Nephron progenitor cell (in vitro differentiated cells): ENCODE data around the gene SLC35F3.
A peak's percentile ranks its signal among the peaks of the same experiment; 100 is the strongest.

ENCODE experiments used
- DNase-seq: peaks from one replicate; pipeline ENCODE4 v3.0.0; 2021
- H3K27ac Mint-ChIP-seq: 2 replicates; pipeline ENCODE4 v1.8.0; 2021; ENCODE audit warnings: mild to moderate bottlenecking, moderate library complexity, mixed read lengths
- H3K27me3 Mint-ChIP-seq: 2 replicates; pipeline ENCODE4 v1.8.0; 2021; ENCODE audit warnings: mild to moderate bottlenecking, low read depth, mixed read lengths; ENCODE audit not compliant: poor library complexity
- H3K36me3 Mint-ChIP-seq: 2 replicates; pipeline ENCODE4 v1.8.0; 2021; ENCODE audit warnings: low read depth, mixed read lengths
- H3K4me1 Mint-ChIP-seq: 2 replicates; pipeline ENCODE4 v1.8.0; 2021; ENCODE audit warnings: mixed read lengths
- H3K4me3 Mint-ChIP-seq: 2 replicates; pipeline ENCODE4 v1.8.0; 2021; ENCODE audit warnings: mild to moderate bottlenecking, moderate library complexity, mixed read lengths
- H3K9me3 Mint-ChIP-seq: 2 replicates; pipeline ENCODE4 v1.8.0; 2021; ENCODE audit warnings: mild to moderate bottlenecking, moderate library complexity, mixed read lengths
- CTCF ChIP-seq: fragments of 200-600 bp; sonication (generic); IDR thresholded peaks from 2 replicates; pipeline ENCODE4 v1.5.0; 2021; ENCODE audit warnings: antibody characterized with exemption

SLC35F3 gene

GRCh38 chr1:234372011-234372757 is 467.7 kb downstream of the SLC35F3 start:
- TF ChIP-seq CTCF = no peak
- no peak for DNase-seq
- H3K27me3 Mint-ChIP-seq = peaks cover 47% of the 10 kb centered on the region
- H3K4me3 Mint-ChIP-seq = peak overlapping the region; percentile 99
- H3K27ac Mint-ChIP-seq = no peak overlapping the region
- H3K9me3 Mint-ChIP-seq = no peaks in the 10 kb centered on the region
- peaks cover 17% of the 10 kb centered on the region for H3K36me3 Mint-ChIP-seq
- H3K4me1 Mint-ChIP-seq = peaks cover 32% of the 10 kb centered on the region

GRCh38 chr1:234373064-234373958 is 468.8 kb downstream of the SLC35F3 start, which contains the start of gene COA6:
Gene COA6 (plus strand): TSS chr1:234373456. CDS start chr1:234373467, 11 bp downstream.
- peak within 1 kb of the TSS; percentile 99 for H3K27ac Mint-ChIP-seq
- H3K36me3 Mint-ChIP-seq = peaks cover 28% of the 10 kb centered on the region
- peaks cover 37% of the 10 kb centered on the region for H3K27me3 Mint-ChIP-seq
- peaks cover 32% of the 10 kb centered on the region for H3K4me1 Mint-ChIP-seq
- peak; percentile 81 for DNase-seq
- no peak for TF ChIP-seq CTCF
- H3K4me3 Mint-ChIP-seq = peak within 1 kb of the TSS; percentile 99
- no peaks in the 10 kb centered on the region for H3K9me3 Mint-ChIP-seq

GRCh38 chr1:234373959-234374254 is 469.4 kb downstream of the SLC35F3 start:
- DNase-seq = no peak
- H3K27me3 Mint-ChIP-seq = peaks cover 32% of the 10 kb centered on the region
- H3K9me3 Mint-ChIP-seq = no peaks in the 10 kb centered on the region
- no peak for TF ChIP-seq CTCF
- peaks cover 34% of the 10 kb centered on the region for H3K36me3 Mint-ChIP-seq
- H3K4me1 Mint-ChIP-seq = peaks cover 32% of the 10 kb centered on the region
- peak overlapping the region; percentile 99 for H3K27ac Mint-ChIP-seq
- H3K4me3 Mint-ChIP-seq = peak overlapping the region; percentile 99
